Neural progenitor cell (in vitro differentiated cells): ENCODE results near the gene SGCD.

Source experiments
- CTCF ChIP-seq: fragments of 200-600 bp; sonication (generic); IDR thresholded peaks from 2 replicates; pipeline ENCODE4 v1.5.1; 2017; ENCODE audit warnings: antibody characterized with exemption, mild to moderate bottlenecking
- EZH2 ChIP-seq: fragments of 200-600 bp; sonication (generic); IDR thresholded peaks from 2 replicates; pipeline ENCODE4 v1.6.1; 2017; ENCODE audit warnings: antibody characterized with exemption, mild to moderate bottlenecking, moderate library complexity
- EZH2phosphoT487 ChIP-seq: fragments of 200-600 bp; sonication (generic); IDR thresholded peaks from 2 replicates; pipeline ENCODE4 v1.6.1; 2017; ENCODE audit warnings: antibody characterized with exemption

DNA sequence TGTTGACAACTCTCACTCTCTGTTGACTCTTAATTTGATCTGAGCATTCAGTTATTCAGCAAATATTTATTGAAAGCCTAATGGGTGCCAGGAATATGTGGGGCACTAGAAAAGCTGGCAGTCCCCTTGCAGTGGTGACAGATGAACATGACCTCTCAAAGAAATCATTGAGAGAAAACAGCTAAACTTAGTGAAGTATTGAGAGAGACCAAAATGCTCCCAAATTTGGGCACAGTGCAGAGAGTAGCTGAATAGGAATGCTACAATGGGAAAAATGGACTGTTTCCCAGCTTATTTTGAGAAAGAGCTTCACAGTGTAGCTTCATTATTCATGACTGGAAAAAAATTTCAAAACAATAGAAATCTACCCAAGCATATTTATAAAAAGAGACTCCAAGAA, 257.9 kb downstream of the SGCD start:
- TF ChIP-seq EZH2 (no peak), CTCF (no peak), EZH2phosphoT487 (no peak)
